Measurements from ENCODE around the gene SLC25A40.
"Not testable (repeated sequence)": the region's sequence is repeated elsewhere in the genome, so short reads cannot be mapped to it uniquely, and the experiment has no call there.

Gene SLC25A40

GRCh38 chr7:87833130-87833529, 43.0 kb downstream of the SLC25A40 start:
- Histone ChIP-seq H3K4ac (ENCODE audit: low read depth in 1 of 2, low read length in 2 of 2) (no peak overlapping the region), H2BK15ac (ENCODE audit: low read depth, poor library complexity, severe bottlenecking) (no peak overlapping the region), H3K4me1 (ENCODE audit: control insufficient read depth, insufficient read depth, low read depth, low read length) (no peaks in the 10 kb centered on the region), H2BK5ac (ENCODE audit: low read depth, low read length, poor library complexity, severe bottlenecking) (no peak overlapping the region), H2AK5ac (ENCODE audit: low read length, severe bottlenecking) (no peak overlapping the region), H3K27ac (ENCODE audit: low read length, poor library complexity, severe bottlenecking) (no peak overlapping the region), H3K4me3 (ENCODE audit: insufficient read depth in 1 of 2, low read depth in 1 of 2, low read length in 2 of 2) (no peak overlapping the region), H3K18ac (ENCODE audit: low read depth in 1 of 2, low read length in 2 of 2) (no peak overlapping the region), H3K9me3 (ENCODE audit: control insufficient read depth, low read length) (peaks cover 2% of the 10 kb centered on the region), H3K23ac (ENCODE audit: low read length in 2 of 2) (no peak overlapping the region), H3K36me3 (ENCODE audit: control insufficient read depth in 1 of 2, insufficient read depth in 2 of 2, low read depth in 1 of 2, low read length in 2 of 2) (peaks cover 0 to 13% of the 10 kb centered on the region in 2 experiments), H4K8ac (ENCODE audit: low read length) (no peak overlapping the region), H4K91ac (ENCODE audit: low read length) (no peak overlapping the region), H3K79me1 (replicated peaks; ENCODE audit: low read length, poor library complexity, severe bottlenecking) (no peaks in the 10 kb centered on the region), H3K9ac (ENCODE audit: low read length) (no peak overlapping the region), H2BK120ac (ENCODE audit: low read depth, low read length) (no peak overlapping the region), H3K27me3 (ENCODE audit: control insufficient read depth in 1 of 2, insufficient read depth in 1 of 2, low read length in 2 of 2) (no peaks in the 10 kb centered on the region), H2AFZ (ENCODE audit: low read depth, low read length) (no peak overlapping the region), H2BK12ac (ENCODE audit: low read length in 2 of 2) (no peak overlapping the region), H3K14ac (ENCODE audit: low read length in 2 of 2) (no peak overlapping the region), H3K4me2 (ENCODE audit: low read length, poor library complexity, severe bottlenecking) (no peak overlapping the region)
- WGBS = 78% methylated on average over 1 of the region's 1 CpG
- DNase-seq = no peak

- Histone ChIP-seq H3K4me3 (ENCODE audit: insufficient read depth in 1 of 2, low read depth in 1 of 2, low read length in 2 of 2) (no peak overlapping the region), H3K23ac (ENCODE audit: low read length in 2 of 2) (no peak overlapping the region), H3K14ac (ENCODE audit: low read length in 2 of 2) (no peak overlapping the region), H2AK5ac (ENCODE audit: low read length, severe bottlenecking) (no peak overlapping the region), H4K91ac (ENCODE audit: low read length) (no peak overlapping the region), H2BK120ac (ENCODE audit: low read depth, low read length) (no peak overlapping the region), H3K27ac (ENCODE audit: low read length, poor library complexity, severe bottlenecking) (no peak overlapping the region), H3K9ac (ENCODE audit: low read length) (no peak overlapping the region), H3K18ac (ENCODE audit: low read depth in 1 of 2, low read length in 2 of 2) (no peak overlapping the region), H3K79me1 (replicated peaks; ENCODE audit: low read length, poor library complexity, severe bottlenecking) (no peaks in the 10 kb centered on the region), H2AFZ (ENCODE audit: low read depth, low read length) (no peak overlapping the region), H2BK5ac (ENCODE audit: low read depth, low read length, poor library complexity, severe bottlenecking) (no peak overlapping the region), H2BK15ac (ENCODE audit: low read depth, poor library complexity, severe bottlenecking) (no peak overlapping the region), H3K36me3 (ENCODE audit: control insufficient read depth in 1 of 2, insufficient read depth in 2 of 2, low read depth in 1 of 2, low read length in 2 of 2) (peaks cover 0 to 13% of the 10 kb centered on the region in 2 experiments), H3K9me3 (ENCODE audit: control insufficient read depth, low read length) (peaks cover 5% of the 10 kb centered on the region), H3K27me3 (ENCODE audit: control insufficient read depth in 1 of 2, insufficient read depth in 1 of 2, low read length in 2 of 2) (no peaks in the 10 kb centered on the region), H3K4me2 (ENCODE audit: low read length, poor library complexity, severe bottlenecking) (no peak overlapping the region), H2BK12ac (ENCODE audit: low read length in 2 of 2) (no peak overlapping the region), H3K4me1 (ENCODE audit: control insufficient read depth, insufficient read depth, low read depth, low read length) (no peaks in the 10 kb centered on the region), H4K8ac (ENCODE audit: low read length) (no peak overlapping the region), H3K4ac (ENCODE audit: low read depth in 1 of 2, low read length in 2 of 2) (no peak overlapping the region)
- peak; percentile 18 for DNase-seq
- WGBS = 100% methylated on average over 1 of the region's 1 CpG
Observed at GRCh38 chr7:87831097-87831496, 45.1 kb downstream of the SLC25A40 start.

- no CpG with 5 or more reads among the region's 1 CpG for WGBS
- H3K4ac ChIP-seq (ENCODE audit: low read depth in 1 of 2, low read length in 2 of 2); DNase-seq: not testable (repeated sequence)
Observed at GRCh38 chr7:87828383-87828782, 47.8 kb downstream of the SLC25A40 start.

GRCh38 chr7:87825369-87825768, 50.8 kb downstream of the SLC25A40 start:
- H3K9me3 ChIP-seq (ENCODE audit: control insufficient read depth, low read length) = peaks cover 13% of the 10 kb centered on the region
- not testable (repeated sequence) for H3K4me3 ChIP-seq (ENCODE audit: insufficient read depth in 1 of 2, low read depth in 1 of 2, low read length in 2 of 2); DNase-seq; H3K23ac ChIP-seq (ENCODE audit: low read length in 2 of 2); H2BK5ac ChIP-seq (ENCODE audit: low read depth, low read length, poor library complexity, severe bottlenecking); H3K4ac ChIP-seq (ENCODE audit: low read depth in 1 of 2, low read length in 2 of 2); H3K27ac ChIP-seq (ENCODE audit: low read length, poor library complexity, severe bottlenecking); H3K79me1 ChIP-seq (replicated peaks; ENCODE audit: low read length, poor library complexity, severe bottlenecking); H3K9ac ChIP-seq (ENCODE audit: low read length); H3K14ac ChIP-seq (ENCODE audit: low read length in 2 of 2); H3K36me3 ChIP-seq (ENCODE audit: control insufficient read depth in 1 of 2, insufficient read depth in 2 of 2, low read depth in 1 of 2, low read length in 2 of 2); H3K27me3 ChIP-seq (ENCODE audit: control insufficient read depth in 1 of 2, insufficient read depth in 1 of 2, low read length in 2 of 2); H4K91ac ChIP-seq (ENCODE audit: low read length); H4K8ac ChIP-seq (ENCODE audit: low read length); H2BK12ac ChIP-seq (ENCODE audit: low read length in 2 of 2); H2AFZ ChIP-seq (ENCODE audit: low read depth, low read length); H2BK120ac ChIP-seq (ENCODE audit: low read depth, low read length); H2AK5ac ChIP-seq (ENCODE audit: low read length, severe bottlenecking); H3K4me2 ChIP-seq (ENCODE audit: low read length, poor library complexity, severe bottlenecking); H3K18ac ChIP-seq (ENCODE audit: low read depth in 1 of 2, low read length in 2 of 2); H3K4me1 ChIP-seq (ENCODE audit: control insufficient read depth, insufficient read depth, low read depth, low read length); H2BK15ac ChIP-seq (ENCODE audit: low read depth, poor library complexity, severe bottlenecking)
- 100% methylated on average over 2 of the region's 2 CpGs for WGBS

More at GRCh38 chr7:87828383-87828782, 47.8 kb downstream of the SLC25A40 start:
- not testable (repeated sequence) for H3K4me2 ChIP-seq (ENCODE audit: low read length, poor library complexity, severe bottlenecking); H3K23ac ChIP-seq (ENCODE audit: low read length in 2 of 2); H3K27me3 ChIP-seq (ENCODE audit: control insufficient read depth in 1 of 2, insufficient read depth in 1 of 2, low read length in 2 of 2); H3K14ac ChIP-seq (ENCODE audit: low read length in 2 of 2); H3K27ac ChIP-seq (ENCODE audit: low read length, poor library complexity, severe bottlenecking); H3K18ac ChIP-seq (ENCODE audit: low read depth in 1 of 2, low read length in 2 of 2); H3K79me1 ChIP-seq (replicated peaks; ENCODE audit: low read length, poor library complexity, severe bottlenecking); H4K91ac ChIP-seq (ENCODE audit: low read length); H2BK120ac ChIP-seq (ENCODE audit: low read depth, low read length); H4K8ac ChIP-seq (ENCODE audit: low read length); H2BK12ac ChIP-seq (ENCODE audit: low read length in 2 of 2); H2BK5ac ChIP-seq (ENCODE audit: low read depth, low read length, poor library complexity, severe bottlenecking); H3K9ac ChIP-seq (ENCODE audit: low read length); H2BK15ac ChIP-seq (ENCODE audit: low read depth, poor library complexity, severe bottlenecking); H2AFZ ChIP-seq (ENCODE audit: low read depth, low read length); H2AK5ac ChIP-seq (ENCODE audit: low read length, severe bottlenecking); H3K4me3 ChIP-seq (ENCODE audit: insufficient read depth in 1 of 2, low read depth in 1 of 2, low read length in 2 of 2); H3K4me1 ChIP-seq (ENCODE audit: control insufficient read depth, insufficient read depth, low read depth, low read length)
- Histone ChIP-seq H3K9me3 (ENCODE audit: control insufficient read depth, low read length) (peaks cover 13% of the 10 kb centered on the region), H3K36me3 (ENCODE audit: control insufficient read depth in 1 of 2, insufficient read depth in 2 of 2, low read depth in 1 of 2, low read length in 2 of 2) (peaks cover 0 to 13% of the 10 kb centered on the region in 2 experiments)

All from mesenchymal stem cell (in vitro differentiated cells and primary cell).